ENCODE results near the gene MLX.

- no peak for TF ChIP-seq CTCF (IDR thresholded peaks at IDR 0.05)
- no peak for TF ChIP-seq POLR2AphosphoS5 (IDR thresholded peaks at IDR 0.05; ENCODE audit: insufficient read depth in 1 of 2, low read depth in 1 of 2)
Measured at GRCh38 chr17:42571435-42572225, 4.7 kb downstream of the MLX start.
